K562 (cell line): ENCODE measurements around the gene SPRR1A. TPM values are rescaled to one million over a fixed set of nuclear protein-coding genes. Genes with fewer than 3 reads are reported as not detected.

Source experiments
- ATAC-seq: fragments of 200-7000 bp; cut with Tn5 transposase; 3 replicates; pipeline ENCODE4 v1.9.1; 2020; ENCODE audit warnings: moderate library complexity
- BruUV-seq: library from RNA; stranded (reverse); fragments of 400-500 nt; replicated peaks from 2 replicates; lab custom pipeline; 2021; lab: Mats Ljungman, UMichigan
- CTCF ChIA-PET: fragments of 300-600 bp; formaldehyde crosslinking; extraction: SDS; loops from one replicate; lab custom pipeline; 2021; ENCODE audit warnings: low intra/inter-chr PET ratio; lab: Yijun Ruan, JAX
- POLR2A ChIA-PET: fragments of 300-600, 350-650 bp; sonication (Branson Sonifier 250); formaldehyde crosslinking; extraction: SDS; loops from one replicate; lab custom pipeline; 2021; ENCODE audit warnings: antibody characterized with exemption, inconsistent platforms; lab: Yijun Ruan, JAX
- DNase-seq, 4 experiments: peaks; one replicate each; pipeline versions ENCODE4 v3.0.0 to v3.0.0-alpha.2; 2011 to 2018; ENCODE audit warnings: low spot score in 3 of 4, mixed read lengths in 3 of 4; ENCODE audit errors: extremely low read depth in 1 of 4
- FAIRE-seq: peaks from 2 replicates; lab custom pipeline; 2011; peaks lifted over from hg19 to GRCh38; lab: Jason Lieb, UNC
- H2AFZ ChIP-seq: 2 replicates; pipeline ENCODE4 v1.6.0; 2011; ENCODE audit warnings: low read depth, low read length, control low read depth, inconsistent platforms
- H3K27ac ChIP-seq: fragments of 200-600 bp; 3 replicates; pipeline ENCODE4 v1.8.0; 2011; ENCODE audit warnings: low read depth, mild to moderate bottlenecking, control low read depth, inconsistent platforms, low read length, moderate library complexity, mixed read lengths; ENCODE audit errors: extremely low read depth
- H3K27me3 ChIP-seq, 2 experiments: fragments of 300-600 bp in 1 of 2; 2 replicates in 1 of 2; 3 replicates in 1 of 2; pipeline versions ENCODE4 v1.6.0 to v1.8.0; 2011; ENCODE audit warnings: inconsistent platforms in 2 of 2, low read length in 2 of 2, mild to moderate bottlenecking in 1 of 2, mixed read lengths in 1 of 2, moderate library complexity in 1 of 2; ENCODE audit not compliant: control insufficient read depth in 2 of 2, insufficient read depth in 2 of 2
- H3K36me3 ChIP-seq: fragments of 300-600 bp; 3 replicates; pipeline ENCODE4 v1.8.0; 2011; ENCODE audit warnings: mild to moderate bottlenecking, low read length, inconsistent platforms; ENCODE audit not compliant: control insufficient read depth, insufficient read depth
- H3K4me1 ChIP-seq, 2 experiments: fragments of 200-600 bp in 1 of 2; replicated peaks in 1 of 2; 2 replicates in 1 of 2; 3 replicates in 1 of 2; pipeline versions ENCODE4 v1.5.1 to v1.8.0; 2011; ENCODE audit warnings: inconsistent platforms in 2 of 2, low read length in 2 of 2, mild to moderate bottlenecking in 1 of 2, mixed read lengths in 1 of 2, moderate library complexity in 1 of 2; ENCODE audit not compliant: control insufficient read depth in 2 of 2, insufficient read depth in 2 of 2
- H3K4me2 ChIP-seq: 2 replicates; pipeline ENCODE4 v1.6.1; 2011; ENCODE audit warnings: low read length, control low read depth, inconsistent platforms, mixed read lengths; ENCODE audit not compliant: insufficient read depth
- H3K4me3 ChIP-seq: fragments of 200-600 bp; sonication (generic), shearing (Covaris generic); 2 replicates; pipeline ENCODE4 v1.5.1; 2016; ENCODE audit warnings: control low read depth, inconsistent platforms
- H3K79me2 ChIP-seq: fragments of 200-600 bp; 3 replicates; pipeline ENCODE4 v1.8.0; 2011; ENCODE audit warnings: low read length, inconsistent platforms; ENCODE audit not compliant: control insufficient read depth, insufficient read depth
- H3K9ac ChIP-seq, 2 experiments: 2 replicates each; pipeline versions ENCODE4 v1.6.0 to v1.6.1; 2011; ENCODE audit warnings: low read depth in 2 of 2, low read length in 2 of 2, control low read depth in 1 of 2, inconsistent platforms in 1 of 2, mild to moderate bottlenecking in 1 of 2, mixed read lengths in 1 of 2; ENCODE audit not compliant: insufficient read depth in 1 of 2
- H3K9me1 ChIP-seq: one replicate; pipeline ENCODE4 v1.6.0; 2011; ENCODE audit warnings: inconsistent platforms, mild to moderate bottlenecking, low read length, moderate library complexity; ENCODE audit not compliant: control insufficient read depth, insufficient read depth
- H3K9me3 ChIP-seq: replicated peaks from 2 replicates; pipeline ENCODE4 v1.5.1; 2011; ENCODE audit warnings: low read depth, low read length, inconsistent platforms; ENCODE audit not compliant: control insufficient read depth, insufficient read depth
- H4K20me1 ChIP-seq: replicated peaks from 2 replicates; pipeline ENCODE4 v1.6.1; 2011; ENCODE audit warnings: low read length, inconsistent platforms, mixed read lengths; ENCODE audit not compliant: control insufficient read depth, insufficient read depth
- HDAC6 ChIP-seq: IDR thresholded peaks from 2 replicates; pipeline ENCODE4 v1.6.1; 2012; ENCODE audit warnings: low read depth, mild to moderate bottlenecking, control low read depth, inconsistent platforms, low read length, moderate library complexity
- HNRNPL ChIP-seq: fragments of 200-400 bp; formaldehyde crosslinking; IDR thresholded peaks from 2 replicates; pipeline ENCODE4 v1.6.1; 2017; ENCODE audit warnings: low read depth, mild to moderate bottlenecking, low read length
- NR2F6 ChIP-seq: fragments of 450-650 bp; formaldehyde crosslinking; IDR thresholded peaks from 2 replicates; pipeline ENCODE4 v1.4.0; 2020; ENCODE audit warnings: mild to moderate bottlenecking
- PHF8 ChIP-seq: fragments of 200-600 bp; sonication (generic); IDR thresholded peaks from 2 replicates; pipeline ENCODE4 v1.6.1; 2012; ENCODE audit warnings: mixed run types, mild to moderate bottlenecking, inconsistent platforms, low read length, moderate library complexity, borderline replicate concordance
- POLR2AphosphoS2 ChIP-seq: IDR thresholded peaks from 2 replicates; pipeline ENCODE4 v1.6.1; 2012; ENCODE audit warnings: low read length, improper control_type of control experiment
- SIN3A ChIP-seq, 2 experiments: fragments of 150-350 bp in 1 of 2; IDR thresholded peaks; 2 replicates each; pipeline ENCODE4 v1.6.1; 2011 to 2016; ENCODE audit warnings: borderline replicate concordance in 2 of 2, low read depth in 2 of 2, low read length in 2 of 2, mild to moderate bottlenecking in 2 of 2, moderate library complexity in 2 of 2; ENCODE audit not compliant: control insufficient read depth in 1 of 2
- THAP7 ChIP-seq: fragments of 250-450 bp; sonication (Bioruptor Pico); IDR thresholded peaks from 2 replicates; pipeline ENCODE4 v1.5.0; 2021
- U2AF1 ChIP-seq: fragments of 200-400 bp; formaldehyde crosslinking; optimal IDR thresholded peaks from 2 replicates; pipeline ENCODE3; 2017; ENCODE audit warnings: mild to moderate bottlenecking, low read depth, low read length, moderate library complexity
- ZBTB17 ChIP-seq: fragments of 450-650 bp; formaldehyde crosslinking; IDR thresholded peaks from 2 replicates; pipeline ENCODE4 v1.4.0; 2020; ENCODE audit warnings: mild to moderate bottlenecking
- ZNF174 ChIP-seq: fragments of 250-450 bp; sonication (Bioruptor Pico); IDR thresholded peaks from 2 replicates; pipeline ENCODE4 v1.4.0; 2020; ENCODE audit warnings: mild to moderate bottlenecking
- ZNF79 ChIP-seq: fragments of 250-450 bp; sonication (Bioruptor Pico); IDR thresholded peaks from 2 replicates; pipeline ENCODE4 v1.4.0; 2020; ENCODE audit warnings: low read depth, mild to moderate bottlenecking, moderate library complexity
- in situ Hi-C: fragments of 300-500 bp; cut with MboI; formaldehyde crosslinking; loops from 4 replicates; pipeline ENCODE4 v1.15.0; 2018; ENCODE audit warnings: inconsistent platforms, mixed read lengths
- intact Hi-C: fragments of 100-400 bp; cut with micrococcal nuclease; formaldehyde crosslinking; loops from 2 replicates; pipeline ENCODE4 v1.14.2; 2022
- polyA plus RNA-seq, 8 experiments: library from polyadenylated mRNA; depleted of rRNA in 4 of 8; stranded (reverse) in 5 of 8; unstranded in 3 of 8; fragments of >200 nt; fragmentation: Nextera tagmentation in 2 of 8; fragmentation: Illumina TruSeq in 1 of 8; extraction: Ambion mirVana in 2 of 8; extraction: Trizol in 1 of 8; gene quantifications; 2 replicates each; pipeline versions ENCODE4 v1.2.1 to v1.2.3, GENCODE V29; 2011 to 2014; ENCODE audit warnings: inconsistent platforms in 1 of 8, missing spikeins in 1 of 8
- total RNA-seq, 7 experiments: library from RNA; depleted of rRNA in 6 of 7; stranded (reverse); fragments of >200 nt in 6 of 7; fragmentation: Illumina TruSeq in 2 of 7; extraction: Trizol in 2 of 7; gene quantifications; 2 replicates each; pipeline versions ENCODE4 v1.2.1 to v1.2.3, GENCODE V29; 2011 to 2021; ENCODE audit warnings: low replicate concordance in 1 of 7
- TF ChIP-seq, protein P1 (sequence below): sonication (generic); formaldehyde crosslinking; IDR thresholded peaks from 2 replicates; pipeline ENCODE4 v1.8.0; 2022; ENCODE audit warnings: mild to moderate bottlenecking, low read depth, missing genetic modification reagents
- TF ChIP-seq, protein P2 (sequence below): fragments of 450-650 bp; IDR thresholded peaks from 2 replicates; pipeline ENCODE4 v1.6.1; 2016

SPRR1A gene
- total and polyA plus RNA-seq, 9 of the 15 experiments (the other 6 are each of a cell fraction or from before 2014, with no cell fraction given), result not detected

DNA sequence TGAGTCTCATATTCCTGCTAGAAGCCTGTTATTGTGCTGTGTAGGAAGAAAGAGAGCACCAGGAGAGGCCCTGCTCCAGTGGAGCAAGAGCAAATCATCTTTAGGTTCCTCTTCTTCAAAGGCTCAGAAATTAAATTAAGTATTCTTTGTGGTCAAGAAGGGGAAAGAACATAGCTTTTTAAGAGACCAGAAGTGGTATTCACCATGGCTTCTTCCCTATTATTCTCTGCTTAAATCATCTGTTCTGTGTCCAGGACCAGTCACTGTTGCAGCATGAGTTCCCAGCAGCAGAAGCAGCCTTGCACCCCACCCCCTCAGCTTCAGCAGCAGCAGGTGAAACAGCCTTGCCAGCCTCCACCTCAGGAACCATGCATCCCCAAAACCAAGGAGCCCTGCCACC, 48.2 kb downstream of the SPRR1A start:
- TF ChIP-seq, protein P1, sequence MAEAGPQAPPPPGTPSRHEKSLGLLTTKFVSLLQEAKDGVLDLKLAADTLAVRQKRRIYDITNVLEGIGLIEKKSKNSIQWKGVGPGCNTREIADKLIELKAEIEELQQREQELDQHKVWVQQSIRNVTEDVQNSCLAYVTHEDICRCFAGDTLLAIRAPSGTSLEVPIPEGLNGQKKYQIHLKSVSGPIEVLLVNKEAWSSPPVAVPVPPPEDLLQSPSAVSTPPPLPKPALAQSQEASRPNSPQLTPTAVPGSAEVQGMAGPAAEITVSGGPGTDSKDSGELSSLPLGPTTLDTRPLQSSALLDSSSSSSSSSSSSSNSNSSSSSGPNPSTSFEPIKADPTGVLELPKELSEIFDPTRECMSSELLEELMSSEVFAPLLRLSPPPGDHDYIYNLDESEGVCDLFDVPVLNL (CRISPR knock-in tag), result no peak
- TF ChIP-seq ZBTB17 (CRISPR knock-in tag) (no peak), ZNF174 (no peak), ZNF79 (CRISPR knock-in tag) (no peak), NR2F6 (no peak), POLR2AphosphoS2 (no peak), THAP7 (CRISPR knock-in tag) (no peak), SIN3A (IDR thresholded peaks at IDR 0.05; ENCODE audit: borderline replicate concordance in 2 of 2, control insufficient read depth in 1 of 2, low read depth in 2 of 2, low read length in 2 of 2) (no peak), HDAC6 (no peak), PHF8 (no peak), U2AF1 (no peak), HNRNPL (no peak)
- TF ChIP-seq, protein P2, sequence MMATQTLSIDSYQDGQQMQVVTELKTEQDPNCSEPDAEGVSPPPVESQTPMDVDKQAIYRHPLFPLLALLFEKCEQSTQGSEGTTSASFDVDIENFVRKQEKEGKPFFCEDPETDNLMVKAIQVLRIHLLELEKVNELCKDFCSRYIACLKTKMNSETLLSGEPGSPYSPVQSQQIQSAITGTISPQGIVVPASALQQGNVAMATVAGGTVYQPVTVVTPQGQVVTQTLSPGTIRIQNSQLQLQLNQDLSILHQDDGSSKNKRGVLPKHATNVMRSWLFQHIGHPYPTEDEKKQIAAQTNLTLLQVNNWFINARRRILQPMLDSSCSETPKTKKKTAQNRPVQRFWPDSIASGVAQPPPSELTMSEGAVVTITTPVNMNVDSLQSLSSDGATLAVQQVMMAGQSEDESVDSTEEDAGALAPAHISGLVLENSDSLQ, result no peak
- Histone ChIP-seq H3K4me3 (no peak overlapping the region), H2AFZ (no peak overlapping the region), H3K4me1 (no peaks in the 10 kb centered on the region), H3K27ac (no peak overlapping the region), H3K9ac (no peak overlapping the region), H3K27me3 (no peaks in the 10 kb centered on the region), H3K79me2 (no peaks in the 10 kb centered on the region), H3K9me1 (no peaks in the 10 kb centered on the region), H3K4me2 (no peak overlapping the region), H4K20me1 (no peaks in the 10 kb centered on the region), H3K9me3 (no peaks in the 10 kb centered on the region), H3K36me3 (no peaks in the 10 kb centered on the region)
- BruUV-seq, result no TSS peak
- intact Hi-C loops (loop anchor here (2.0 kb wide), 2 partner anchors 71 to 161 kb away; no protein-coding TSS in a partner anchor), in situ Hi-C loops (no loop called here)
- no peak for FAIRE-seq
- no peak for ATAC-seq
- no peak for DNase-seq
- CTCF ChIA-PET, result interaction anchor here (0.6 kb wide), 1 partner anchor 149 kb away, joined by 3 read pairs; no protein-coding TSS in a partner anchor
- POLR2A ChIA-PET, result no interaction called here
